Panc1 (cell line): Measurements from ENCODE around the gene ATP5MG. TPM values are rescaled to one million over a fixed set of nuclear protein-coding genes. Genes with fewer than 3 reads are reported as not detected.

Experiments used
- ATAC-seq: fragments of 200-7000 bp; cut with Tn5 transposase; 2 replicates; pipeline ENCODE4 v1.9.1; 2020; ENCODE audit warnings: mild to moderate bottlenecking, moderate library complexity
- BruUV-seq: library from RNA; stranded (reverse); fragments of 400-500 nt; replicated peaks from 2 replicates; lab custom pipeline; 2021; lab: Mats Ljungman, UMichigan
- CTCF ChIA-PET: fragments of 300-600 bp; sonication (Branson Sonifier 250); formaldehyde crosslinking; loops from one replicate; lab custom pipeline; 2022; ENCODE audit warnings: antibody characterized with exemption; lab: Charles Lee
- POLR2A ChIA-PET: fragments of 300-600 bp; sonication (Branson Sonifier 250); formaldehyde crosslinking; loops from one replicate; lab custom pipeline; 2022; ENCODE audit warnings: antibody characterized with exemption; lab: Charles Lee
- DNase-seq: peaks from one replicate; pipeline ENCODE4 v3.0.0-alpha.2; 2010; ENCODE audit warnings: low read depth, low spot score
- H3K27ac ChIP-seq: 2 replicates; pipeline ENCODE4 v1.5.1; 2011; ENCODE audit warnings: mild to moderate bottlenecking, low read length, inconsistent platforms
- H3K27me3 ChIP-seq: fragments of 200-500 bp; sonication (Bioruptor generic); 2 replicates; pipeline ENCODE4 v1.6.0; 2014; ENCODE audit warnings: low read length, inconsistent platforms; ENCODE audit not compliant: control insufficient read depth, insufficient read depth
- H3K36me3 ChIP-seq: fragments of 200-500 bp; sonication (Bioruptor generic); 2 replicates; pipeline ENCODE4 v1.5.1; 2014; ENCODE audit warnings: inconsistent platforms, mild to moderate bottlenecking, low read length, moderate library complexity; ENCODE audit not compliant: control insufficient read depth, insufficient read depth
- H3K4me1 ChIP-seq: 2 replicates; pipeline ENCODE4 v1.5.1; 2011; ENCODE audit warnings: inconsistent platforms, mild to moderate bottlenecking, low read length, moderate library complexity; ENCODE audit not compliant: control insufficient read depth, insufficient read depth
- H3K4me3 ChIP-seq, 2 experiments: 2 replicates each; pipeline ENCODE4 v1.5.1; 2011 to 2012; ENCODE audit warnings: low read depth in 2 of 2, low read length in 2 of 2, mild to moderate bottlenecking in 2 of 2, inconsistent platforms in 1 of 2, moderate library complexity in 1 of 2
- H3K9me3 ChIP-seq: fragments of 200-500 bp; sonication (Bioruptor generic); 2 replicates; pipeline ENCODE4 v1.5.1; 2014; ENCODE audit warnings: low read depth, mild to moderate bottlenecking, inconsistent platforms, low read length, moderate library complexity; ENCODE audit not compliant: control insufficient read depth, insufficient read depth
- POLR2AphosphoS5 ChIP-seq: IDR thresholded peaks from 2 replicates; pipeline ENCODE4 v1.6.1; 2012; ENCODE audit warnings: mild to moderate bottlenecking, low read depth, low read length, moderate library complexity
- SIN3A ChIP-seq: IDR thresholded peaks from 2 replicates; pipeline ENCODE4 v1.6.1; 2012; ENCODE audit warnings: low read depth, mild to moderate bottlenecking, low read length, moderate library complexity, borderline replicate concordance; ENCODE audit not compliant: insufficient read depth
- TCF7L2 ChIP-seq: IDR thresholded peaks from 2 replicates; pipeline ENCODE4 v1.6.1; 2011; ENCODE audit warnings: mild to moderate bottlenecking, low read depth, low read length, inconsistent platforms
- in situ Hi-C: cut with HindIII; loops from 2 replicates; pipeline ENCODE4 v1.10.0; 2016; ENCODE audit warnings: low sequenced_read_pairs, low pct_unique_long_range_greater_than_20kb
- intact Hi-C: fragments of 100-400 bp; cut with micrococcal nuclease; formaldehyde crosslinking; loops from one replicate; pipeline ENCODE4 v1.10.0; 2022; ENCODE audit not compliant: unreplicated experiment
- total RNA-seq: library from RNA; stranded (reverse); gene quantifications from one replicate; pipeline ENCODE4 v1.2.1, GENCODE V29; 2021; ENCODE audit not compliant: unreplicated experiment
- TF ChIP-seq, protein P1 (sequence below): fragments of 450-650 bp; IDR thresholded peaks from 2 replicates; pipeline ENCODE4 v1.5.1; 2017; ENCODE audit warnings: mild to moderate bottlenecking
- TF ChIP-seq, protein P2 (sequence below), 2 experiments: IDR thresholded peaks; 2 replicates each; pipeline ENCODE4 v1.6.1; 2011 to 2012; ENCODE audit warnings: low read depth in 2 of 2, control low read depth in 1 of 2, low read length in 1 of 2, mild to moderate bottlenecking in 1 of 2, moderate library complexity in 1 of 2; ENCODE audit not compliant: insufficient read depth in 1 of 2

Gene ATP5MG
- total RNA-seq, 1 experiment from 2014 or later: 504 TPM

DNA sequence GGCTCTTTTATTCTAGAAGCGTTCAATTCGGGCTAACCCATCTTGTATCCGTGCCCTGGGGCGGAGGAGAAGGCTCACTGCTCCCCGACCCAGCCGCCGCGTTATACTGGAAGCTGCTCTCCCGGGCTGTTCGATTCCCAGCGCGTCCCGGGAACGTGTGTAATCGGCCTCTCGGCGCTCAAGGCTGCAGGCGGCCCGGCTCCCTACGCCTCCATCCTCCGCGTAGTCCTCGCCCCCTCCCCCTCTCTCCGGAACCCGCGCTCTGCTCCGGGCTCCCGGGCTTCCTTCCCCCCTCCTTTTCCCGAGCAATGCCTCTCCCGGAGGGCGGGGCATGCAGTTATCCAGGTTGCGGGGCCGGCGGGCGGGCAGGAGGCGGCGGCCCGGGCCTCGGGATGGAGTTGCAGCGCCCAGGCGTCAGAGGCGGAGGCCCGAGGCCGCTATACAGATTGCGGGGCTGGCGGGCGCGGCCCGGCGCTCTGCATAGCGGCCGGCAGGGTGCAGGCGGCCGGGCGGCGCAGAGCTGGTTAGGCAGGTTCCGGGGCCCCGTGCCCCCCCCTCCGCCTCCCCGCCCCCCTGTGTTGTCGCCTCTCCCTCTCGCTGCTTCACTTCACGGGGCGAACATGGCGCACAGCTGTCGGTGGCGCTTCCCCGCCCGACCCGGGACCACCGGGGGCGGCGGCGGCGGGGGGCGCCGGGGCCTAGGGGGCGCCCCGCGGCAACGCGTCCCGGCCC, 34.7 kb downstream of the ATP5MG start, which contains the start of gene KMT2A:
KMT2A (plus strand) TSS at position 600 of the 732 bp plus-strand sequence; CDS start at position 621, 21 bp downstream.
- CTCF ChIA-PET: no interaction called here
- no TSS peak for BruUV-seq

DNA sequence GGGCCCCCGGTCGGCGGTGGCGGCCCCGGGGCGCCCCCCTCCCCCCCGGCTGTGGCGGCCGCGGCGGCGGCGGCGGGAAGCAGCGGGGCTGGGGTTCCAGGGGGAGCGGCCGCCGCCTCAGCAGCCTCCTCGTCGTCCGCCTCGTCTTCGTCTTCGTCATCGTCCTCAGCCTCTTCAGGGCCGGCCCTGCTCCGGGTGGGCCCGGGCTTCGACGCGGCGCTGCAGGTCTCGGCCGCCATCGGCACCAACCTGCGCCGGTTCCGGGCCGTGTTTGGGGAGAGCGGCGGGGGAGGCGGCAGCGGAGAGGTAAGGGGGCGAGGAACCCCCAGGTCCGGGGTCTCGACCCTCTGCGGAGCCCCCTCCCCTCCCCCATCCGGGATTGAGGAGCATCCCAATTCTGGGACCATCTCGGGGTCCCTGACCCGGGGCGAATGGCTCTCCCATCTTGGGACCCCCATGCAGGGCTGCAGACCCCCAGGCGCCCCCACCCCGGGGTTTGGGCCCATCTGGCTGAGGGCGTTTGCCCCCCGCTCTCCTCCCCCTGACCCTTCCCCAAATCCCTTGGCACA, 35.3 kb downstream of the ATP5MG start:
- TSS peak; percentile 87 for BruUV-seq
- peaks cover 12% of the 10 kb centered on the region; the same call in 1 of the 2 replicates for H3K36me3 ChIP-seq
- peak overlapping the region; percentile 84 to 89 for H3K4me3 ChIP-seq
- H3K27me3 ChIP-seq: no peaks in the 10 kb centered on the region
- in situ Hi-C loops: no loop called here
- ChIA-PET POLR2A (interaction anchor here (0.7 to 1.0 kb wide), 2 partner anchors 11 to 31 kb away, joined by 4 to 6 read pairs; no protein-coding TSS in a partner anchor), CTCF (no interaction called here)
- peak; percentile 6 for ATAC-seq
- no peaks in the 10 kb centered on the region for H3K9me3 ChIP-seq
- TF ChIP-seq POLR2AphosphoS5: no peak; the same call in 1 of the 2 replicates
- TF ChIP-seq, protein P1, sequence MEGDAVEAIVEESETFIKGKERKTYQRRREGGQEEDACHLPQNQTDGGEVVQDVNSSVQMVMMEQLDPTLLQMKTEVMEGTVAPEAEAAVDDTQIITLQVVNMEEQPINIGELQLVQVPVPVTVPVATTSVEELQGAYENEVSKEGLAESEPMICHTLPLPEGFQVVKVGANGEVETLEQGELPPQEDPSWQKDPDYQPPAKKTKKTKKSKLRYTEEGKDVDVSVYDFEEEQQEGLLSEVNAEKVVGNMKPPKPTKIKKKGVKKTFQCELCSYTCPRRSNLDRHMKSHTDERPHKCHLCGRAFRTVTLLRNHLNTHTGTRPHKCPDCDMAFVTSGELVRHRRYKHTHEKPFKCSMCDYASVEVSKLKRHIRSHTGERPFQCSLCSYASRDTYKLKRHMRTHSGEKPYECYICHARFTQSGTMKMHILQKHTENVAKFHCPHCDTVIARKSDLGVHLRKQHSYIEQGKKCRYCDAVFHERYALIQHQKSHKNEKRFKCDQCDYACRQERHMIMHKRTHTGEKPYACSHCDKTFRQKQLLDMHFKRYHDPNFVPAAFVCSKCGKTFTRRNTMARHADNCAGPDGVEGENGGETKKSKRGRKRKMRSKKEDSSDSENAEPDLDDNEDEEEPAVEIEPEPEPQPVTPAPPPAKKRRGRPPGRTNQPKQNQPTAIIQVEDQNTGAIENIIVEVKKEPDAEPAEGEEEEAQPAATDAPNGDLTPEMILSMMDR: peak; percentile 10; the same call in 1 of the 2 replicates
- peak overlapping the region; percentile 91 for H3K27ac ChIP-seq
- no peak for DNase-seq
- intact Hi-C loops: no loop called here
- H3K4me1 ChIP-seq: peaks cover 41% of the 10 kb centered on the region

More for the DNA sequence above, 34.7 kb downstream of the ATP5MG start, which contains the start of gene KMT2A:
- peak; percentile 76 for ATAC-seq
- no peaks in the 10 kb centered on the region for H3K27me3 ChIP-seq
- peak within 1 kb of the TSS; percentile 84 to 95 for H3K4me3 ChIP-seq
- peak within 1 kb of the TSS; percentile 96 for H3K27ac ChIP-seq
- in situ Hi-C loops (no loop called here), intact Hi-C loops (no loop called here)
- peaks cover 8% of the 10 kb centered on the region; the same call in 1 of the 2 replicates for H3K36me3 ChIP-seq
- DNase-seq: peak; percentile 69
- POLR2A ChIA-PET: interaction anchor here (0.6 to 1.0 kb wide), 4 partner anchors 11 to 39 kb away, joined by 3 to 6 read pairs (median 5); no protein-coding TSS in a partner anchor
- H3K9me3 ChIP-seq: no peaks in the 10 kb centered on the region
- TF ChIP-seq TCF7L2: peak; percentile 31; the same call in 1 of the 2 replicates
- TF ChIP-seq, protein P1: no peak
- TF ChIP-seq POLR2AphosphoS5: peak; percentile 70
- peak; percentile 93; the same call in 1 of the 2 replicates for TF ChIP-seq SIN3A
- TF ChIP-seq, protein P2, sequence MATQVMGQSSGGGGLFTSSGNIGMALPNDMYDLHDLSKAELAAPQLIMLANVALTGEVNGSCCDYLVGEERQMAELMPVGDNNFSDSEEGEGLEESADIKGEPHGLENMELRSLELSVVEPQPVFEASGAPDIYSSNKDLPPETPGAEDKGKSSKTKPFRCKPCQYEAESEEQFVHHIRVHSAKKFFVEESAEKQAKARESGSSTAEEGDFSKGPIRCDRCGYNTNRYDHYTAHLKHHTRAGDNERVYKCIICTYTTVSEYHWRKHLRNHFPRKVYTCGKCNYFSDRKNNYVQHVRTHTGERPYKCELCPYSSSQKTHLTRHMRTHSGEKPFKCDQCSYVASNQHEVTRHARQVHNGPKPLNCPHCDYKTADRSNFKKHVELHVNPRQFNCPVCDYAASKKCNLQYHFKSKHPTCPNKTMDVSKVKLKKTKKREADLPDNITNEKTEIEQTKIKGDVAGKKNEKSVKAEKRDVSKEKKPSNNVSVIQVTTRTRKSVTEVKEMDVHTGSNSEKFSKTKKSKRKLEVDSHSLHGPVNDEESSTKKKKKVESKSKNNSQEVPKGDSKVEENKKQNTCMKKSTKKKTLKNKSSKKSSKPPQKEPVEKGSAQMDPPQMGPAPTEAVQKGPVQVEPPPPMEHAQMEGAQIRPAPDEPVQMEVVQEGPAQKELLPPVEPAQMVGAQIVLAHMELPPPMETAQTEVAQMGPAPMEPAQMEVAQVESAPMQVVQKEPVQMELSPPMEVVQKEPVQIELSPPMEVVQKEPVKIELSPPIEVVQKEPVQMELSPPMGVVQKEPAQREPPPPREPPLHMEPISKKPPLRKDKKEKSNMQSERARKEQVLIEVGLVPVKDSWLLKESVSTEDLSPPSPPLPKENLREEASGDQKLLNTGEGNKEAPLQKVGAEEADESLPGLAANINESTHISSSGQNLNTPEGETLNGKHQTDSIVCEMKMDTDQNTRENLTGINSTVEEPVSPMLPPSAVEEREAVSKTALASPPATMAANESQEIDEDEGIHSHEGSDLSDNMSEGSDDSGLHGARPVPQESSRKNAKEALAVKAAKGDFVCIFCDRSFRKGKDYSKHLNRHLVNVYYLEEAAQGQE (IDR thresholded peaks at IDR 0.05; ENCODE audit: insufficient read depth in 1 of 2, low read depth in 2 of 2, low read length in 1 of 2): 0 out of 4 replicates have a peak, but pooled peaks of 1 of the 2 experiments have one; percentile 23
- H3K4me1 ChIP-seq: peaks cover 37% of the 10 kb centered on the region
